Measurements from ENCODE around the gene HOXD9.

HOXD9 gene

GRCh38 chr2:176114930-176115625 lies 7.4 kb upstream of the HOXD9 start:
- no peak overlapping the region for H3K4me3 ChIP-seq (ENCODE audit: low read length)
- no peaks in the 10 kb centered on the region for H3K36me3 ChIP-seq (ENCODE audit: insufficient read depth, low read length)
- H3K9me3 ChIP-seq (ENCODE audit: low read length): peaks cover 12% of the 10 kb centered on the region
- H3K4me1 ChIP-seq (ENCODE audit: insufficient read depth, low read length): no peaks in the 10 kb centered on the region
- no peak overlapping the region for H2AFZ ChIP-seq (ENCODE audit: low read depth, low read length)
- peaks cover 99% of the 10 kb centered on the region for H3K27me3 ChIP-seq (ENCODE audit: insufficient read depth, low read length)

GRCh38 chr2:176115883-176116813 lies 6.4 kb upstream of the HOXD9 start, which contains the start of gene HOXD10:
HOXD10 (plus strand) TSS chr2:176116778; CDS start chr2:176116834, 56 bp downstream.
- Histone ChIP-seq H3K4me1 (ENCODE audit: insufficient read depth, low read length) (no peaks in the 10 kb centered on the region), H3K9me3 (ENCODE audit: low read length) (peaks cover 12% of the 10 kb centered on the region)

GRCh38 chr2:176117162-176117822 lies 5.2 kb upstream of the HOXD9 start:
- peaks cover 99% of the 10 kb centered on the region for H3K27me3 ChIP-seq (ENCODE audit: insufficient read depth, low read length)
- H3K9me3 ChIP-seq (ENCODE audit: low read length): peaks cover 12% of the 10 kb centered on the region
- H3K4me3 ChIP-seq (ENCODE audit: low read length): no peak overlapping the region
- H2AFZ ChIP-seq (ENCODE audit: low read depth, low read length): no peak overlapping the region
- H3K36me3 ChIP-seq (ENCODE audit: insufficient read depth, low read length): no peaks in the 10 kb centered on the region
- H3K4me1 ChIP-seq (ENCODE audit: insufficient read depth, low read length): peaks cover 1% of the 10 kb centered on the region

More at GRCh38 chr2:176115883-176116813, 6.4 kb upstream of the HOXD9 start, which contains the start of gene HOXD10:
- peaks cover 99% of the 10 kb centered on the region for H3K27me3 ChIP-seq (ENCODE audit: insufficient read depth, low read length)
- no peaks in the 10 kb centered on the region for H3K36me3 ChIP-seq (ENCODE audit: insufficient read depth, low read length)
- no peak within 1 kb of the TSS for H2AFZ ChIP-seq (ENCODE audit: low read depth, low read length)
- H3K4me3 ChIP-seq (ENCODE audit: low read length): no peak within 1 kb of the TSS

- Histone ChIP-seq H3K4me3 (ENCODE audit: low read length) (no peak overlapping the region), H3K9me3 (ENCODE audit: low read length) (peaks cover 12% of the 10 kb centered on the region), H3K27me3 (ENCODE audit: insufficient read depth, low read length) (peaks cover 99% of the 10 kb centered on the region), H3K36me3 (ENCODE audit: insufficient read depth, low read length) (no peaks in the 10 kb centered on the region), H2AFZ (ENCODE audit: low read depth, low read length) (no peak overlapping the region), H3K4me1 (ENCODE audit: insufficient read depth, low read length) (peaks cover 7% of the 10 kb centered on the region)
Observed at GRCh38 chr2:176117823-176118371, 4.6 kb upstream of the HOXD9 start.

GRCh38 chr2:176118601-176119339 lies 3.7 kb upstream of the HOXD9 start:
- Histone ChIP-seq H2AFZ (ENCODE audit: low read depth, low read length) (no peak overlapping the region), H3K9me3 (ENCODE audit: low read length) (peaks cover 12% of the 10 kb centered on the region), H3K4me1 (ENCODE audit: insufficient read depth, low read length) (peaks cover 7% of the 10 kb centered on the region), H3K27me3 (ENCODE audit: insufficient read depth, low read length) (peaks cover 99% of the 10 kb centered on the region), H3K4me3 (ENCODE audit: low read length) (no peak overlapping the region), H3K36me3 (ENCODE audit: insufficient read depth, low read length) (no peaks in the 10 kb centered on the region)

DNA sequence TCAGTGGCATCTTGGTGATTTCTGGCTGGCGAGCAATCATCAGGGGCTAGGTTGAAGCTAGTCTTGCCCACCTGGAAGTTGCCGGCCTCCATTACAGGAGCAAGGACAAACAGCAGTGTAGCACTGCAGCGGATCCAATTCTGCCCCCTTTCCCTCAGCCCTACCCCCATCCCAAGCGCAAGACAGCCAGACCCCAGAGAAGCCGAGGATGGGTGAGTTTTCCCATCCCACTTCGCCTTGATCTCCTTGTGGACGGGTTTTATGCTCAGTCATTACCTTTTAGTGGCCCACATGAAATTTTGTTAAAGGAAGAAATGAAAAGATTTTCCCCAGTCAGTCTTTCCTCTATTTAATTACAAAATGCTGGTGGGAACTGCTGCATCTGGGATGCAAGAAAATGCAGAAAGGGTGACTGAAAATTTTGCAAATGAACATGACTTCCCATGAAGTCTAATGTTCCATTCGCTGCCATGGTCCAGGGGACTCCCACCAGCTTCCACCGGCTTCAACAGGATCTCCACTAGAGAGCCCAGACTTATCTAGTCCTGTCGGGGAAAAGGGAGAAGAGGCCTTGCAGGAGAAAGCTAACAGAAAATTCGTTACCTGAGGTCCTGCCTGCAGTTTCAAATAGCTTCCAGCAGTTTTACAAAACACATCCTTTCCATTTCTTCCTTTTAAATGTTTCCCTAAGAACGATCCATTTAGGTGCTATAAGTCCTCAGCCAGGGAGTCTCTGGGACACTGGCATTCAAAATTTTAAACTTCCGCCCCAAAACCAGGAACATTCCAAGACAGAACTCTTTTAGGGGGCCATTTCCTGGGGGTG lies 1.9 kb upstream of the HOXD9 start:
- no peaks in the 10 kb centered on the region for H3K36me3 ChIP-seq (ENCODE audit: insufficient read depth, low read length)
- peaks cover 12% of the 10 kb centered on the region for H3K9me3 ChIP-seq (ENCODE audit: low read length)
- peaks cover 99% of the 10 kb centered on the region for H3K27me3 ChIP-seq (ENCODE audit: insufficient read depth, low read length)
- H3K4me1 ChIP-seq (ENCODE audit: insufficient read depth, low read length): peaks cover 7% of the 10 kb centered on the region
- H3K4me3 ChIP-seq (ENCODE audit: low read length): no peak overlapping the region
- H2AFZ ChIP-seq (ENCODE audit: low read depth, low read length): no peak overlapping the region

- peaks cover 12% of the 10 kb centered on the region for H3K9me3 ChIP-seq (ENCODE audit: low read length)
- no peaks in the 10 kb centered on the region for H3K36me3 ChIP-seq (ENCODE audit: insufficient read depth, low read length)
- H3K4me3 ChIP-seq (ENCODE audit: low read length): no peak overlapping the region
- H2AFZ ChIP-seq (ENCODE audit: low read depth, low read length): no peak overlapping the region
- H3K4me1 ChIP-seq (ENCODE audit: insufficient read depth, low read length): peaks cover 7% of the 10 kb centered on the region
- peaks cover 99% of the 10 kb centered on the region for H3K27me3 ChIP-seq (ENCODE audit: insufficient read depth, low read length)
Observed at GRCh38 chr2:176121190-176122051, 1.1 kb upstream of the HOXD9 start.

GRCh38 chr2:176122052-176122682 lies 352 bp upstream of the HOXD9 start:
- Histone ChIP-seq H3K36me3 (ENCODE audit: insufficient read depth, low read length) (no peaks in the 10 kb centered on the region), H3K9me3 (ENCODE audit: low read length) (peaks cover 5% of the 10 kb centered on the region), H3K27me3 (ENCODE audit: insufficient read depth, low read length) (peaks cover 96% of the 10 kb centered on the region), H3K4me3 (ENCODE audit: low read length) (peak overlapping the region; percentile 42), H2AFZ (ENCODE audit: low read depth, low read length) (peak overlapping the region; percentile 96), H3K4me1 (ENCODE audit: insufficient read depth, low read length) (peaks cover 7% of the 10 kb centered on the region)

- Histone ChIP-seq H2AFZ (ENCODE audit: low read depth, low read length) (no peak overlapping the region), H3K36me3 (ENCODE audit: insufficient read depth, low read length) (no peaks in the 10 kb centered on the region), H3K27me3 (ENCODE audit: insufficient read depth, low read length) (peaks cover 95% of the 10 kb centered on the region), H3K9me3 (ENCODE audit: low read length) (no peaks in the 10 kb centered on the region), H3K4me1 (ENCODE audit: insufficient read depth, low read length) (peaks cover 7% of the 10 kb centered on the region), H3K4me3 (ENCODE audit: low read length) (peak overlapping the region; percentile 42)
Observed at GRCh38 chr2:176123411-176124109, 1.0 kb downstream of the HOXD9 start.

DNA sequence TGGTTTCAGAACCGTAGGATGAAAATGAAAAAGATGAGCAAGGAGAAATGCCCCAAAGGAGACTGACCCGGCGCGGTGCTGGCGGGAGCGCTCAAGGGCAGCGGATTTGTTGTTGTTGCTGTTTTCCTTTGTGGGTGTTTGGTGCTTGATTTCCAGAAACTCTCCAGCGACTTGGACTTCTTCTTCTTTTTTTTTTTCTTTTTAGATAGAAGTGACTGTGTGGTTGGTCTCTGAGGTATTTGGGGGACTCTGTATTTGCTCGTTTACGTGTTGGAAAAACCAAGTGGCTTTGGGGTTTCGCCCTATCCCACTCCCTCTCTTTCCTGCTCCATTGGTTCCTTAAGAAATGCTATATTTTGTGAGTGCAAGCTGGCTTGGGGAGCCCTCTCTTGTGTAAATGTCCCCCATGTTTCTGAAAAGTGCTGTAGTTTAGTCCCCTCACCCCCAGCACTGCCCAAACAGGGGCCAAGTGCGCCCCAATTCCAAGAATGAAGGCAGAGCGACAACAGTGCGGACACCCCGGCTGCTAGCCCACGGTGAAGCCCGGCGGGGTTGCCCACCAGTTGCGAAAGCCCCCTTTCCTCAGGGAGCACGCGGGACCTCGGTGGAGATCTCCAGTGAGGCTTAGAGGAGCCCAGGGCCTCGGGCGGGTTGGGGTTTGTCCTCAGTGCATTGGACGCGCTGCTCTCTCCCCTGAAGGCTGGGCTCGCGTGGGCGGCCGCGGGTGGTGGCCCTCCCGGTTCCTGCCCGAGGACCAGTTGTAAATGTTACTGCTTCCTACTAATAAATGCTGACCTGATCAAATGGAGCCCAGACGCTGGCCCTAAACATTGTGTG lies 1.8 kb downstream of the HOXD9 start:
- H3K4me3 ChIP-seq (ENCODE audit: low read length): no peak overlapping the region
- peaks cover 96% of the 10 kb centered on the region for H3K27me3 ChIP-seq (ENCODE audit: insufficient read depth, low read length)
- H3K4me1 ChIP-seq (ENCODE audit: insufficient read depth, low read length): peaks cover 7% of the 10 kb centered on the region
- no peaks in the 10 kb centered on the region for H3K9me3 ChIP-seq (ENCODE audit: low read length)
- no peak overlapping the region for H2AFZ ChIP-seq (ENCODE audit: low read depth, low read length)
- no peaks in the 10 kb centered on the region for H3K36me3 ChIP-seq (ENCODE audit: insufficient read depth, low read length)
